ENCODE results near the gene IFITM2.
"Not testable (repeated sequence)": the region's sequence is repeated elsewhere in the genome, so short reads cannot be mapped to it uniquely, and the experiment has no call there.

The IFITM2 gene

DNA sequence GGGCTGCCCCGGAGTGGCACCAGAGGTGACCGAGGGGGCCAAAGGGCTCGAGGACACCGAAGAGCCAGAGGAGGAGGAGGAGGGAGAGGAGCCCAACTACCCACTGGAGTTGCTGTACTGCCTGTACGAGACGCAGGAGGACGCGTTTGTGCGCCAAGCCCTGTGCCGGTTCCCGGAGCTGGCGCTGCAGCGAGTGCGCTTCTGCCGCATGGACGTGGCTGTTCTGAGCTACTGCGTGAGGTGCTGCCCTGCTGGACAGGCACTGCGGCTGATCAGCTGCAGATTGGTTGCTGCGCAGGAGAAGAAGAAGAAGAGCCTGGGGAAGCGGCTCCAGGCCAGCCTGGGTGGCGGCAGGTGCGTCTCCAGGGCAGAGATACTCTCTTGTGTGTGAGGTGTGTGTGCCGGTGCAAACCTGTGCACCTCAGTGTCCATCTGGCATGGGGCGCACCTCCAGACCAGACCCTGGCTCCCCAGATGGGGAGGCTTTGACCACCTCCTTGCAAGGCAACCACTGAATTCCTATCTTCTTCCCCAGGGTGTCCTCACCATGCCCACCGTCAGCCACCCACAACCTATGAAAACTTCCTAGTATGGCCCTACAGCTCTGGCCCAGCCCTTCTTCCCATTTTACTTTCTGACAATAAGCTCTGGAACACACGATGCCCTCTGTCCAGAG lies 26.0 kb upstream of the IFITM2 start:
- no peak for DNase-seq (ENCODE audit: low read depth in 2 of 2)

DNA sequence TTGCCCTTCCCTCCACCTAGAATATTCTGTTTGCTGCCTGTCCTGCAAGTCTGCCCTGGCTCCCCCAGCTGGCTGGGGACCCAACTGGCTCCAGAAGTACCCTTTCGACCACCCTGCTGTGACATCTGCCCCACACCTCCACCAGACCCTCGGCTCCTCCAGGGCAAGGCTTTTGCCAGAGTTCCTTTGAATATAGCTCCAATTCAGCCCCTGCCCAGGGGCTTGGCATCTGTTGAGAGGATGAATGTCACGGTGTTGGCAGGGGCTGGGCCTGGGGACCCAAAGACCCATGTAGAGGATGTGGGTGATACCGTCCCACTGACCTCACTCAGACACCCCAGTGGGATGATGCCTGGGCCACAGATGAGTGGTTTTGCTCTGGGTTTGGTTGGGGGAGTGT lies 25.4 kb upstream of the IFITM2 start:
- no peak for DNase-seq (ENCODE audit: low read depth in 2 of 2)

DNA sequence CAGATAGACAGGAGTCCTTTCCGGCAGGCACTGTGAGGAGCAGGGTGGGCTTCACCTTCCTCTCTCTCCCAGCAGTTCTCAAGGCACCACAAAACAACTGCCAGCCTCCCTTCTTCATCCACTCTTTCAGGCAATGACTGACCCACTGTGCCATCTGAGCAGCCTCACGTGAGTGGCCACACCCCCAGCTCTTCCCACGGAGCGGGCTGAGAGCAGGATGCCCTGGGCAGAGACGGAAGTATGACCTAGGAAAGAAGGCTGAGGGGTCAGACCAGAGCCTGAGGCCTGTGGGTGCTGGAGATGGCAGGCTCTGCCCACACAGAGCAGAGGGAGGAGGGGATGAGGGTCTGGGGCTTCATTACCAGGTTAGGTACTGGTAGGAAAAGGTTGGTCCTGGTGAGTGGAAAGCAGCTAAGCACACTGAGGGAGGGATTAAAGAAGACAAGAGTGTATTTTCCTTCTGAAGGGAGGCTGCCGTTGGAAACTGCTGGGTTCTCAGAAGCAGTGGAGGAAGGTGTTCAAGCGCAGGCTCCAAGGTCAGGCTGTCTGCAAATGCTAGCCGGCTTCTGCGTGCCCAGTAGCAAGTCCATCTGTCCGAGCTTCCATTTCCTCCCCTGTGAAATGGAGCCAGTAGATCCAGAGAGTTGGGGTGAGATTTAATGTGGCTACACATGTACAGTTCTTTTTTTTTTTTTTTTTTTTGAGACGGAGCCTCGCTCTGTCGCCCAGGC lies 24.8 kb upstream of the IFITM2 start:
- DNase-seq (ENCODE audit: low read depth in 2 of 2): no peak

- no peak for DNase-seq (ENCODE audit: low read depth in 2 of 2)
Observed at GRCh38 chr11:283405-284104, 24.1 kb upstream of the IFITM2 start.

GRCh38 chr11:284105-285020 lies 23.3 kb upstream of the IFITM2 start:
- no peak for DNase-seq (ENCODE audit: low read depth in 2 of 2)

DNA sequence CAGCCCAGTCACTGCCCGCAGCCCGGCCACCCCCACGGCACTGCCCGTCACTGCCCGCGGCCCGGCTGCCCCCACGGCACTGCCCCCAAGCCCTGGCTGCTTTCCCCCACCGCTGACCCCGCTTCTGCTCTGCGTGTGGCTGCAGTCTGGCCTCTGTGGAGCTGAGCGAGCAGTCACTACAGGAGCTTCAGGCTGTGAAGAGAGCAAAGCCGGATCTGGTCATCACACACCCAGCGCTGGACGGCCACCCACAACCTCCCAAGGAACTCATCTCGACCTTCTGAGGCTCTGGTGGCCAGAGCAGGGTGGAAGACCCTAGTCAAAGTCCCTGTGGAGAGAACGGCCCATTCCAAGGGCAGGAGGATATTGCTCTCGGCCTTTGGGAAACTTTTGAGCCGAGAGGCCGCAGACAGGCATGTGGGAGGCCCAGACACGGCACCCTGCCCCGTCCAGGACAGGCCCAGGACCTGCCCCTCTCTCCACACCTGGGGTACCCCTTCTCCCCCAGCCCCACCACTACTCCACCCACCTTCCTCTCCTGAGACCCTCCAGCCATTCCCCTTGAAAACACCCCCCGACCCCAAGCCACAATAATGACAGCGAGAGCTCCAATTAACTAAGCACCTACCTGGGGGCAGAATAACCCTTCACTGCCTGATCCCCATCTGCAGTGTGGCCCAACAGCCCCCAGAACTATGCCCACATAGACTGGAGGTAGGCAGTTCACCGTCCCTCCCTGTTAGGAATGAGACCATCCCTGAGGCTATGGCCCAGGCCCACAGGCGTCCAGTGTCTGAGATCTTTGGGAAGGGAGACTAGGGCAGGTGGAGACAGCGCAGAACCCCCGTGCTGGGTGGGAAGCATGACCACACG lies 22.4 kb upstream of the IFITM2 start:
- no peak for DNase-seq (ENCODE audit: low read depth in 2 of 2)

DNA sequence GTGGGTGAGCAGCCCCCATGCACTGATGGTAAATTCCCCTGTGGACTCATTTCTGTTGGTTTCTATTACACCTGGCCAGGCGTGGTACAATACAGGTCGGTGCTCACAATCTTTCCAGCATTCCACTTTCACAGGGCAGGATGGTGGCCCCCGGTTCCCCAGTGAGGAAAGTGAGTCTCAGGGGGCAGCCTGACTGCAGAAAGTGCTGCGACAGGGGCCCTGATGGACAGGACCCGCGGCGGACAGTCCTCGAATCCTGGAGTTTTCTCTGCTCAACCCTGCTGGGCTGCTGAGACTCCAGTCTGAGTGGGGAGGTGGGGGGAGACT lies 21.8 kb upstream of the IFITM2 start:
- DNase-seq (ENCODE audit: low read depth in 2 of 2): no peak

GRCh38 chr11:286977-287820 lies 20.4 kb upstream of the IFITM2 start:
- DNase-seq (ENCODE audit: low read depth in 2 of 2): not testable (repeated sequence)

GRCh38 chr11:287821-288477 lies 19.7 kb upstream of the IFITM2 start:
- DNase-seq (ENCODE audit: low read depth in 2 of 2): no peak

DNA sequence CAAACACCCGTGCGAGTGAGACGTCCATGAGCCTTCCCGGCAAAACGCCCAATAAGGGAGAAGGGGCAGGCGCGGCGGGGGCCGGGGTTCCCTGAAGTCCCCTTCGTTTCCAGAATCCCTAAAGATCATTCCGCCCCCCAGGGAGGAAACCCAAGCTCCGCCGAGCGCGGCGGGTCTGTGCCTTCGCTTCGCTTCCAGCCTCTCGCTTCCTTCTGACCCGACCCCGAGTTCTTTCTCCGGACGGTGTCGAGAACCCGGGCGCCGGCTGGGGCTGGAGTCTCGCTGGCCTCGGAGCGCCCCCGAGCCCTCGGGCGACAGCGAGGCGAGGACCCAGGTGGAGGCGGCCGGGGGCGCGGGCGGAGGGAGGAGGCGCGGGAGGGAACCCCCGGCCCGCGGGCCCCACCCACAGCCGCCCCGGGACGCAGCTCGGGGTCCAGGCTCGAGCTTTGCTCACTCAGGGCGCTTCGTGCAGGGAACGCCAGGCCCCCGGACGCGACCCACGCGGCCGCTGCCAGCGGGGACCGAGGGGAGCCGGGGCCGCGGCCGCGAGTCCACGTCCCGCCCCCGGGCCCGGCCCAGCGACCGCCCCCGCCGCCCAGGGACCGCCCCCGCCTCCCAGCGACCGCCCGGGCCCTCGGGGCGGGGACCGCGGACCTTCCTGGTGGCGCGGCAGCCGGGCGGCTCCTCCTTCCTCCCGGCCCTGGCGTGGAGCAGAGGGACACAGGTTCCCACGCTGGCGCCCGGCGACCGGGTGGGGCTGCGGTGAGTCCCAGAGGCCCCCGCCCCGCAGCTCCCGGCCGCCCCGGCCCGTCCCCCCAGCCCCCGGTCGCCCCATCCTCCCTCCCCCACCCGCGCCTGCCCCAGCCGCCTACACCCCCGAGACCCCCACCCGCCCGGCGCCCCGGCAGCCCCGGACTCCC lies 18.9 kb upstream of the IFITM2 start, which contains the start of gene PGGHG:
Gene PGGHG (plus strand): TSS at position 649 of the 920 bp plus-strand sequence. CDS start 691 bp downstream, outside the sequence.
- DNase-seq (ENCODE audit: low read depth in 2 of 2): no peak

DNA sequence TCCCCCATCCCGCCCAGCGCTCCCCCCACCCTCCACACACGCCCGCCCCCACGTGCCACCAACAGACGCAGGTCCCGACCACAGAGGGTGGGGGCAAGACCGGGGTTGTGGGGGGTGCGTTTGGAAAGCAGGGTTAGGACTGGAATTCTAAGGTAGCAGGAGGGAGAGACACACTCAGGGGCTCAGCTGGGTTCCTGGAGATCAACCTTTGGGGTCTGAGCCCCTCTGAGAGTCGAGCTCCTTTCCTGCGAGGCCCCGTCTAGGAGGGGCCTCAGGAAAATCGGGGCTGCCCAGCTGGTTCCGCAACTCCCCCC lies 18.3 kb upstream of the IFITM2 start:
- no peak for DNase-seq (ENCODE audit: low read depth in 2 of 2)

DNA sequence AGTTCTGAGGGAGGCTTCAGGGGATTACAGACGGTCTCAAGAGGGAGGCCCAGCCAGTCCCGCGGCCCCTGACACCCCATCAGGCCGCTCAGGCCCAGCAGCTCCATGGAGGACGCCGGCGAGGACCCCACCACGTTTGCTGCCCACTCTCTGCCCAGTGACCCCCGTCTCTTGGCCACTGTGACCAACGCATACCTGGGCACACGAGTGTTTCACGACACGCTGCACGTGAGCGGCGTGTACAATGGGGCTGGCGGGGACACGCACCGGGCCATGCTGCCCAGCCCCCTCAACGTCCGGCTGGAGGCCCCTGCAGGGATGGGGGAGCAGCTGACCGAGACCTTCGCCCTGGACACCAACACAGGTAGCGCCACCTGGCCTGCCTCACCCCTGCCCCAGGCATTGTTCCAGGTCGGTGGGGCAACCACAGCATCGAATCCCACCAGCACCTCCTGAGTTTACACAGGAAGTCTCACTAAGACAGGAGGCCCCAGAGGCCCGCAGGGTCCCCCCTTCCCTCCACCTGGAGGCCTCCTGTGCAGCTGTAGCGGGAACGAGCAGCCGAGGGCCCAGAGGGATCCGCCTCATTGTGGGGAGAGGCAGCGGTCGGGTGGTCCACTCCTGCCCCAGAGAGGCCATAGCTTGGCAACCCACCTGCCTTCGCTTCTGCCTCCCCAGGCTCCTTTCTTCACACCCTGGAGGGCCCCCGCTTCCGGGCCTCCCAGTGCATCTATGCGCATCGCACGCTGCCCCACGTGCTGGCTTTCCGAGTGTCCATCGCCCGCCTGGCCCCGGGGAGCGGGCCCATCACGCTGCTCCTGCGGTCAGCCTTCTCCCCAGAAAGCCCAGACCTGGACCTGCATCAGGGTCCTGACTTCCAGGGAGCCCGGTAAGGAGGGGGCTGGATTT lies 17.6 kb upstream of the IFITM2 start:
- no peak for DNase-seq (ENCODE audit: low read depth in 2 of 2)

DNA sequence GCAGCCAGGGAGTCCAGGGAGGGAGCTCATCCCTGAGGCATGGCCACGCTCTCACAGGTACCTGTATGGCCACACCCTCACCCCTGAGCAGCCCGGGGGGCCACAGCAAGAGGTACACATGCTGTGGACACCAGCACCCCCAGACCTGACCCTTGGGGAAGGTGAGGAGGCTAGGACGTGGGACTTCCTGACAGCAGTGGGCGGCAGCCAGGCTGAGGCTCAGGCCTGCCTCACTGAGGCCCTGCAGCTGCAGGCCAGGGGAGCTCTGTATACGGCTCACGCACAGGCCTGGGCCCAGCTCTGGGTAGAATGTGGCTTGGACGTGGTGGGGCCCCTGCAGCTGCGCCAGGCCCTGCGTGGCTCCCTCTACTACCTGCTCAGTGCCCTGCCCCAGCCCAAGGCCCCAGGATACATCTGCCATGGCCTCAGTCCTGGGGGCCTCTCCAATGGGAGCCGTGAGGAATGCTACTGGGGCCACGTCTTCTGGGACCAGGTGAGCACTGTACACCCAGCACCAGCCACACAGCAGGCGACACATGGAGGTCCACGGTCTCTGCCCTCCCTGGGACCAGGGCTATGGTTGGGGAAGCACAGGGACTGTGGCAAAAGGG lies 16.9 kb upstream of the IFITM2 start:
- DNase-seq (ENCODE audit: low read depth in 2 of 2): no peak

DNA sequence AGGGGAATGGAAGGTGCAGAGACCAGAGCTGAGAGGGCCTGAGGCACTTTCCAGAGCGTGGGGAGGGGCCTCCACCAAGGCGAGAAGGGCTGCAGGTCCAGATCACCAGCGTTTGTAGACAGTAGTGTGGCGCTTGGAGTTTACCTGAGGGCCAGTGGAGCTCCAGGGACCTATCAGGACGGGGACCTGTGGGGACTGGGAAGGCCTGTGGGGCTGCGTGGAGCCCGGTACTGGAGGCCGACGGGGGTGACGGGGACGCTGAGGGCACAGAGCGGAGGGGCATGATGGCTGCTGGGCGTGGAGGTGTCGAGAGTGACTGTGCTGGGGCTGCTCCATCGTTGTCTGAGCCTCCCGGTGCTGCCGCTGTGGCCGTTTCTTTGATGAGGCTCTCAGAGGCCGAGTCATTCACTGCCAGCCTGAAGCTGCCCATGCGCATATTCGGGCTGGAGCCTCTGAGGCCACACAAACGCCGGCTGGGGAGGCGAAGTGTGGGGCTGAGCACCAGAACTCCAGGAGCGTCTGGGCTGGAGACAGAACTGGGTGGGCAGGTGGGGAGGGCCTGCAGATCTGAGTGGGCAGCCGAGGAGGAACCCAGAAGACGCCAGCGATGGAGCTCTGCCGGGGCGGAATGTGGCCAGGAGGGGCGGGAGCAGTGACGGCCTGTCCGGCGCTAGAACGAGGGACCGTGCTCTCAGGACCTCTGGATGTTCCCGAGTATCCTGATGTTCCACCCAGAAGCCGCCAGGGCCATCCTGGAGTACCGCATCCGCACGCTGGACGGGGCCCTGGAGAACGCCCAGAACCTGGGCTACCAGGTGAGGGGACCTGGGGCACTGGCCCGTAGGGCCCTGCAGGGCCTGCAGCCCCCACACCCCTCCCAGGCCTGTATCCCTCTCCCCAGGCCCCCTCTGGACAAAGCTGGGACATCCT lies 16.1 kb upstream of the IFITM2 start:
- DNase-seq (ENCODE audit: low read depth in 2 of 2): no peak

DNA sequence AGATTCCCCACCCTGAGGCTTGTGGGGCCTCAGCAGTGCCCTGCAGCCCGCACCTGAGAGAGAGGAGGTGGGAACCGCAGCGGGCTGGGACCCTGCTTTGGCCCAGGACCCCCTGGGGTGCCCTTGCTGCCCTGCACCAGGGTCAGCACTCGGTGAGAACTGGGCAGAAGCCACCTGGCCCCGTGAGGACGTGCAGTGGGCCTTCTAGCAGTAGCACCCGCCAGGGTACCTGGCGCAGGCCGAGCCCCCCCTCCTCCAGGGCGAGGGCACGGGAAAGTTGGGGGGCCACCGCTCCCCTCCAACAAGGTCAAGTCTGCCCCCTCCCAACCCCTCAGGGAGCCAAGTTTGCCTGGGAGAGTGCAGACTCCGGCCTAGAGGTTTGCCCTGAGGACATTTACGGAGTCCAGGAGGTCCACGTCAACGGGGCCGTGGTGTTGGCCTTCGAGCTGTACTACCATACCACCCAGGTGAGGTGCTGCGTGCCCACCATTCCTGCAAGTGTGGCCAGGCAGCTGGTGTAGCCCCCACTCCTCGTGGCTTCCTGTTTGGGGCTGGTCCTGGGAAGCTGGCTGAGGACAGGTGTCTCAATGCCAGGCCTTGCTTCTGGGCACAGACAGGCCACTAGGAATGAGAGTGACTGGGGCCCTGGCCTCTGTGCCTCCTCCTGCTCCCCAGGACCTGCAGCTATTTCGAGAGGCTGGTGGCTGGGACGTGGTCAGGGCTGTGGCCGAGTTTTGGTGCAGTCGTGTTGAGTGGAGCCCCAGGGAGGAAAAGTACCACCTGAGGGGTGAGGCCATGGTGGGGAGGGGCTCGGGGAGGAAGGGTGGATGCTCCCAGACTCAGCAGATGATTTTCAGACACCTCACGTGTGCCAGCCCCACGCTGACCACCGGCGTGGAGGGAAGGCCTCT lies 15.2 kb upstream of the IFITM2 start:
- DNase-seq (ENCODE audit: low read depth in 2 of 2): no peak
